ENCODE measurements around the gene ACTN2.

The ACTN2 gene

DNA sequence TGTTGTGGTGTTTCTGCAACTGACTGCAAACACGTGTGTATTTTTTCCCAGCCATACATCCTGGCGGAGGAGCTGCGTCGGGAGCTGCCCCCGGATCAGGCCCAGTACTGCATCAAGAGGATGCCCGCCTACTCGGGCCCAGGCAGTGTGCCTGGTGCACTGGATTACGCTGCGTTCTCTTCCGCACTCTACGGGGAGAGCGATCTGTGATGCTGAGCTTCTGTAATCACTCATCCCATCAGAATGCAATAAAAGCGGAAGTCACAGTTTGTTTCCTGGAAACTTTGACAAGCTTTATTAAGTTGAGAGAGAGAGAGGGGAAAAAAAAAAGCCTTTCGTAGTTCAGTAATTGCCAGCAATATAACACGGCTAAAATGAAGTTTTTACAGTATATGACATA, 76.1 kb downstream of the ACTN2 start:
- H3K4me1 ChIP-seq (ENCODE audit: low read length) = no peaks in the 10 kb centered on the region; the same call in 1 of the 2 replicates
- no peaks in the 10 kb centered on the region for H3K36me3 ChIP-seq (replicated peaks; ENCODE audit: low read depth, low read length)
- H3K9ac ChIP-seq (ENCODE audit: low read length) = no peak overlapping the region
- TF ChIP-seq EZH2phosphoT487 (IDR thresholded peaks at IDR 0.05; ENCODE audit: low read depth) = no peak
- TF ChIP-seq, protein P1, sequence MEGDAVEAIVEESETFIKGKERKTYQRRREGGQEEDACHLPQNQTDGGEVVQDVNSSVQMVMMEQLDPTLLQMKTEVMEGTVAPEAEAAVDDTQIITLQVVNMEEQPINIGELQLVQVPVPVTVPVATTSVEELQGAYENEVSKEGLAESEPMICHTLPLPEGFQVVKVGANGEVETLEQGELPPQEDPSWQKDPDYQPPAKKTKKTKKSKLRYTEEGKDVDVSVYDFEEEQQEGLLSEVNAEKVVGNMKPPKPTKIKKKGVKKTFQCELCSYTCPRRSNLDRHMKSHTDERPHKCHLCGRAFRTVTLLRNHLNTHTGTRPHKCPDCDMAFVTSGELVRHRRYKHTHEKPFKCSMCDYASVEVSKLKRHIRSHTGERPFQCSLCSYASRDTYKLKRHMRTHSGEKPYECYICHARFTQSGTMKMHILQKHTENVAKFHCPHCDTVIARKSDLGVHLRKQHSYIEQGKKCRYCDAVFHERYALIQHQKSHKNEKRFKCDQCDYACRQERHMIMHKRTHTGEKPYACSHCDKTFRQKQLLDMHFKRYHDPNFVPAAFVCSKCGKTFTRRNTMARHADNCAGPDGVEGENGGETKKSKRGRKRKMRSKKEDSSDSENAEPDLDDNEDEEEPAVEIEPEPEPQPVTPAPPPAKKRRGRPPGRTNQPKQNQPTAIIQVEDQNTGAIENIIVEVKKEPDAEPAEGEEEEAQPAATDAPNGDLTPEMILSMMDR (IDR thresholded peaks at IDR 0.05; ENCODE audit: low read depth, low read length) = no peak
- H3K27ac ChIP-seq (ENCODE audit: low read length) = no peak overlapping the region
- H3K4me3 ChIP-seq (ENCODE audit: low read length) = no peak overlapping the region
- H3K4me2 ChIP-seq (ENCODE audit: low read length) = no peak overlapping the region
- H3K27me3 ChIP-seq (ENCODE audit: low read depth, low read length) = peaks cover 30% of the 10 kb centered on the region
- no peaks in the 10 kb centered on the region for H3K9me3 ChIP-seq (ENCODE audit: insufficient read depth, low read length)
- no peaks in the 10 kb centered on the region for H3K79me2 ChIP-seq (ENCODE audit: low read length)
- no peaks in the 10 kb centered on the region for H4K20me1 ChIP-seq (ENCODE audit: insufficient read depth, low read length)
- no peak overlapping the region for H2AFZ ChIP-seq (ENCODE audit: low read depth, low read length)

DNA sequence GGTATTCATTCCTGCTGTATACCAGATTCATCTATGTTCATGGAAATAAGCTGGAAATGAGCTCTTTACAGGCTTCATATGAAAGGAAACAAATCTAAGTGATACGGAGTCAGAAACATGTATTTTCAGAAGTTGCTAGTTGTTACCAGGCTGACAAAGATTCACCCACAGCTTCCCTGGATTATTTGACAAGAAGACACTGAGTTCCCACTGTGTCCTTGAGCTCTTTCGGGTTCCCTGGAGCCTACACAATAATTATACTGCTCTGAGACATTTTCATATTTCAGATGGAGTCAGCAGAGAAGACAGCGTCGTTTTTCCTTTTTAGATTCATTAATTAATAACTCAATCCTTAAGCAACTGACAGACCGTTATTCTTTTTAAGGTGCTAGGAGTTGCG, 79.5 kb downstream of the ACTN2 start:
- peaks cover 42% of the 10 kb centered on the region for H3K27me3 ChIP-seq (ENCODE audit: low read depth, low read length)
- no peak overlapping the region for H3K9ac ChIP-seq (ENCODE audit: low read length)
- H3K4me2 ChIP-seq (ENCODE audit: low read length) = no peak overlapping the region
- no peak overlapping the region for H2AFZ ChIP-seq (ENCODE audit: low read depth, low read length)
- H3K9me3 ChIP-seq (ENCODE audit: insufficient read depth, low read length) = no peaks in the 10 kb centered on the region
- no peaks in the 10 kb centered on the region for H3K79me2 ChIP-seq (ENCODE audit: low read length)
- no peaks in the 10 kb centered on the region for H3K4me1 ChIP-seq (ENCODE audit: low read length)
- H4K20me1 ChIP-seq (ENCODE audit: insufficient read depth, low read length) = no peaks in the 10 kb centered on the region
- no peak overlapping the region for H3K27ac ChIP-seq (ENCODE audit: low read length)
- TF ChIP-seq, protein P1 (IDR thresholded peaks at IDR 0.05; ENCODE audit: low read depth, low read length) = no peak
- TF ChIP-seq EZH2phosphoT487 (IDR thresholded peaks at IDR 0.05; ENCODE audit: low read depth) = no peak
- no peak overlapping the region for H3K4me3 ChIP-seq (ENCODE audit: low read length)
- H3K36me3 ChIP-seq (replicated peaks; ENCODE audit: low read depth, low read length) = no peaks in the 10 kb centered on the region

DNA sequence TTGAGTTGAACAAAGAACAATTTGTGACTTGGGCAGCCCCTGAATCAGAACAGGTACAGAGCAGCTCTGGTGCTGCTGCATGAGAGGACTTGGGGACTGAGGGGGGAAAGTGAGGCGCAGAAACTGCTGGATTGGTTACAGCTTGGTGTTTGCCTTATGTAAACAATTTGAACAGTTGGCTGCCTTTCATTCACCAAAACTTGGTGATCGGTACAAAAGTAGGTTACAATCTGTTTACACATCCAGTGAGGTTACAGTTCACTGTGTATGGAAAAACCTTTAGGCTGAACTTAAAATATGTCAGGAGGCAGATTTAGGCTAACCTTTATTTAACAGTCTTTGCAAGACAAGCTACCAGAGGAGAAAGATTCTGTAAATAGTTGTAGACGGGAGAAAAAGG, 80.2 kb downstream of the ACTN2 start:
- Histone ChIP-seq H3K27ac (ENCODE audit: low read length) (no peak overlapping the region), H3K79me2 (ENCODE audit: low read length) (no peaks in the 10 kb centered on the region), H3K4me3 (ENCODE audit: low read length) (no peak overlapping the region), H3K27me3 (ENCODE audit: low read depth, low read length) (peaks cover 39% of the 10 kb centered on the region), H3K9ac (ENCODE audit: low read length) (no peak overlapping the region), H2AFZ (ENCODE audit: low read depth, low read length) (no peak overlapping the region), H3K4me1 (ENCODE audit: low read length) (no peaks in the 10 kb centered on the region), H3K4me2 (ENCODE audit: low read length) (no peak overlapping the region), H3K9me3 (ENCODE audit: insufficient read depth, low read length) (no peaks in the 10 kb centered on the region), H3K36me3 (replicated peaks; ENCODE audit: low read depth, low read length) (no peaks in the 10 kb centered on the region), H4K20me1 (ENCODE audit: insufficient read depth, low read length) (no peaks in the 10 kb centered on the region)
- no peak for TF ChIP-seq EZH2phosphoT487 (IDR thresholded peaks at IDR 0.05; ENCODE audit: low read depth)
- TF ChIP-seq, protein P1 (IDR thresholded peaks at IDR 0.05; ENCODE audit: low read depth, low read length) = no peak

DNA sequence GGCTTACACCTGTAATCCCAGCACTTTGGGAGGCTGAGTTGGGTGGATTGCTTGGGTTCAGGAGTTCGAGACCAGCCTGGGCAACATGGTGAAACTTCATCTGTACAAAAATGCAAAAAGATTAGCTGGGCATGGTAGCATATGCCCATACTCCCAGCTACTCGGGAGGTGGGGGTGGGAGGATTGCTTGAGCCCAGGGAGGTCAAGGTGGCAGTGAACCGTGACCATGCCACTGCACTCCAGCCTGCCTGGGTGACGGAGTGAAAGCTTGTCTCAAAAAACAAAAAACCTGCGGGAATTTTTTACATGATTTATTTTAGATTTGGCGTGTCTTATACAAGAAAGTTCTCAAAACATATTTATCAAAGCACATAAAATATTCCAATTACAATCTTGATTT, 81.0 kb downstream of the ACTN2 start:
- Histone ChIP-seq H3K4me2 (ENCODE audit: low read length) (no peak overlapping the region), H3K4me1 (ENCODE audit: low read length) (no peaks in the 10 kb centered on the region), H3K79me2 (ENCODE audit: low read length) (no peaks in the 10 kb centered on the region), H3K4me3 (ENCODE audit: low read length) (no peak overlapping the region), H3K36me3 (replicated peaks; ENCODE audit: low read depth, low read length) (no peaks in the 10 kb centered on the region), H3K9ac (ENCODE audit: low read length) (no peak overlapping the region), H4K20me1 (ENCODE audit: insufficient read depth, low read length) (no peaks in the 10 kb centered on the region), H3K27ac (ENCODE audit: low read length) (no peak overlapping the region), H3K9me3 (ENCODE audit: insufficient read depth, low read length) (no peaks in the 10 kb centered on the region), H2AFZ (ENCODE audit: low read depth, low read length) (no peak overlapping the region), H3K27me3 (ENCODE audit: low read depth, low read length) (peaks cover 39% of the 10 kb centered on the region)
- TF ChIP-seq, protein P1 (IDR thresholded peaks at IDR 0.05; ENCODE audit: low read depth, low read length) = no peak
- no peak for TF ChIP-seq EZH2phosphoT487 (IDR thresholded peaks at IDR 0.05; ENCODE audit: low read depth)
